NCI-H146 treated with DMSO at 0.1 percent for 48 hours (cell line): Measurements from ENCODE around the gene MINK1.
"Not testable (repeated sequence)": the region's sequence is repeated elsewhere in the genome, so short reads cannot be mapped to it uniquely, and the experiment has no call there.

Source experiments
- DNase-seq: peaks from one replicate; lab custom pipeline; 2025; ENCODE audit not compliant: unreplicated experiment; lab: John Stamatoyannopoulos, UW

Gene MINK1

DNA sequence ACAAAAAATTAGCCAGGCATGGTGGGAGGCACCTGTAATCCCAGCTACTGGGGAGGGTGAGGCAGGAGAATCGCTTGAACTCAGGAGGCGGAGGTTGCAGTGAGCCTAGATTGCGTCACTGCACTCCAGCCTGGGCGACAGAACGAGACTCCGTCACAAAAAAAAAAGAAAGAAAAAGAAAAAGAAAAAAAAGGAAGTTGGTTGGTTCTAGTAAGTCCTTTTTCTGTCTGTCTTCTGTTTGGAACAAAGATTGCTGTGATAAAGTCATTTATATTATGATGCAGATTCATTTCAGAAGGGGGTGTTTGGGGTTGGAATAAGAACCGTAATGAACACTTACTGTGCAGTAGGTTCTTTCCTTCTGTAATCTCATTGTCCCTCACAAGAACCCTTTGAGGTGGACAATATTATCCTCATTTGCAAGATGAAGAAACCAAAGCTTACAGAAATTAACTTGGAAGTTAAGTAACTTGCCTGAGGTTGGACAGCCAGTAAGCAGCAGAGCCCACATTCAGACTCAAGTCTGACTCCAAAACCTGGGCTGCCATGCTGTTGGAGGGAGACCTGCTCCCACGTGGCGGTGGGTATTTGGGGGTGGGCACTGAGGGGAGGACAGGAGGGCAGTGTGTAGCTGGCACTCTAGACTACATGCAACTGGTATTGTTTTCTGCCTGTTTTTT lies 10.3 kb downstream of the MINK1 start:
- DNase-seq: no peak

DNA sequence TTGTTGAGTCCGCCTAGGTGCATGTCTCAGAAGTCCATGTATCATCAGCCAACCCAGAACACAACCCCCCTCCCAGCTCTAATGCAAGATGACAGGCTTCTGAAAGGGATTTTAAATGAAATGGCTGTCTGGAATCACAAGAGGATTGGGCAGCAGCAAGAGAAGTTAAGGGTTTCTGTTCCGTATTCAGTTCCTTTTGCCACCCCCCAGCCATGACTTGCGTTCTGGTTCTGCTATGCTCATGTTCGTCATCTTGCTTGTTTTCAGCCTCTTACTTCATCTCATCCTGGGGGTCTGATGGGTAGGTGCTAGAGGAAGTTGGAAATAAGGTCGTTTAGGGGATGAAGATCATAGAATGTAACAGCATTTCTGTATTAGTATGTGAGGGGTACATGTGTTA lies 12.0 kb downstream of the MINK1 start:
- no peak for DNase-seq

DNA sequence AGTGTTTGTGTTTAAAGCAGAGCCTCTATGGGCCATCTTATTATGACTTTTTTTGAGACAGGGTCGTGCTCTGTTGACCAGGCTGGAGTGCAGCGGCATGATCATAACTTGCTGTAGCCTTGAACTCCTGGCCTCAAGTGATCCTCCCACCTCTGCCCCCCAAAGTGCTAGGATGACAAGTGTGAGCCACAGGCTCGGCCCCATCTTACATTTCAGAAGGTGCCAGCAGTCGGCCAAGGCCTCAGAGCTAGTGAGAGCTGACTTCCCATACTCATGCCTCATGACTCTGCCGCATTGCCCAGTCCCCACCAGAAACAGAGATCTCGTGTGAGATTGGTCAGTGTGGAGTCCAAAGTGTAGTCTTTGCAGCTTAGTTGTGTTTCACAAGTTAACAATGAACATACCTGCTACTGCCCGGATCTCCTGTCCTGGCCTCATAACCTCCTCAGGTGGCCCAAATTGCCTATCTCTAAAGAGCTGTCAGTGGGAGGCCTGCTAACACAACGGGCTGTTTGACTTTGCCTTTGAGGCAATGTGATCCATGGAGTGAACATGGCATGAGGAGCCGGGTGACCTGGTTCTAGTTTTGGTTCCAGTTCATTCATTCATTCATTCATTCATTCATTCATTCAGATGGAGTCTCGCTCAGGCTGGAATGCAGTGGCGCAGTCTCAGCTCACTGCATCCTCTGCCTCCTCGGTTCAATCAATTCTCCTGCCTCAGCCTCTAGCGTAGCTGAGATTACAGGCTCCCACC lies 13.7 kb downstream of the MINK1 start:
- DNase-seq: no peak

DNA sequence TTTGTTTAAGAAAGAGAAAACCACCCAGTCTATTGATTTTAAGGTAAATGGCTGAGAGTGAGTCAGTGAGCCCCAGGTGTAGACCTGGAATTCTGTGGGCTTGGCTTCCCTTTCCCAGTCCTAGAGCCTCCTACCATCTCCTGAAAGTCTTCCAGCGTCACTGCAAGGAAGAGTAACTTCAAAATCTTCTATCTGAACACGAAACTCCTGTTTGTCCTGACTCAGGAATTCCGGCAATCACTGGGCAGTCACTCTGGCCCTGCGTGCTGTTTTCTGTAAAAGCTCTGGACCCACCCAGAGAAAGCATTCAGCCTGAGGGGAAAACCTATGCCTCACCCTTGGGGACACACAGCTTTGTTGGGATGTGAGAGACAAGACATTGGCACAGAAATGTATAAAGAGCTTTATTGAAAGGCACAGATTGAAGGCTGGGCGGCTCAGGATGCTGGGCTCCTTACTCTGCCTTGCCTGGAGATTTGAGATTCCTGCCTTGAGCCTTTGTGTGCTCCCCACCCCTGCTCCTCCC lies 15.9 kb downstream of the MINK1 start:
- no peak for DNase-seq

DNA sequence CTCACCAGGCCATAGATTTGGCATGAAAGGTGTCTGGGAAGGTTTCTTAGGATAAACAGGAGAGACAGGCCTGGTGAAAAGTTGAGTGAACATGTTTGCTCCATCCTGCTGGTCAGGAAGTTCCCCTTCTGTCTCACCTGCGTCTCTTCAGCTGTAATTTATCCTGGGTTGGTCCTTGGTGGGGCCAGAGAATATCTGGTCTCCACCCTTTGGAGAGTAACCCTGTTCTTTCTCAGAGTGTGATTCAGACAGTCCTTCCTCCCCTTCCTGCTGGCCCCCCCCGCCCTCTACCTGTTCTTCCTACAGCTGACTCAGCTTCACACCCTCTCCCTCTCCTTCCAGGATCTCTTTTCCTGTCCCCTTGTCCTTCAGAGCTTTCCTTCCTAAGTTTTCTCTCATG lies 17.1 kb downstream of the MINK1 start:
- DNase-seq: no peak

DNA sequence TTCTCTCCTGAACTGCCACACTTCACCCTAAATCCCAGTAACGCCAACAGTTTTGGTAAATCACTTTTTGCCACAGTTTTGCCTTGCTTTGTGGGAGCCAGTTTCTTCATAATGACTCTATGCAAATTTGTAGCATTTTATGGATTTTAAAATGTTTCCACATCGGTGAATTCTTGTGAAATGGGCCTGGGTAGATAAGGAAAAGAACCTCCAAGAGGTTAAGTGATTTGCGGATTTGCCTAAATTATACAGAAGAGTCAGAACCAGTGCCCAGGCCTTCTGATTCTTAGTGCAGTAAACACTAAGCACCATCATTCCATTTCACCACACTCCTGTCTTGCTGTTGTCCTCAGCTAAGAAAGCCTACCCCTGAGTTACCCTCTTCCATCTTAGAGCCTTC lies 17.9 kb downstream of the MINK1 start:
- DNase-seq: no peak

DNA sequence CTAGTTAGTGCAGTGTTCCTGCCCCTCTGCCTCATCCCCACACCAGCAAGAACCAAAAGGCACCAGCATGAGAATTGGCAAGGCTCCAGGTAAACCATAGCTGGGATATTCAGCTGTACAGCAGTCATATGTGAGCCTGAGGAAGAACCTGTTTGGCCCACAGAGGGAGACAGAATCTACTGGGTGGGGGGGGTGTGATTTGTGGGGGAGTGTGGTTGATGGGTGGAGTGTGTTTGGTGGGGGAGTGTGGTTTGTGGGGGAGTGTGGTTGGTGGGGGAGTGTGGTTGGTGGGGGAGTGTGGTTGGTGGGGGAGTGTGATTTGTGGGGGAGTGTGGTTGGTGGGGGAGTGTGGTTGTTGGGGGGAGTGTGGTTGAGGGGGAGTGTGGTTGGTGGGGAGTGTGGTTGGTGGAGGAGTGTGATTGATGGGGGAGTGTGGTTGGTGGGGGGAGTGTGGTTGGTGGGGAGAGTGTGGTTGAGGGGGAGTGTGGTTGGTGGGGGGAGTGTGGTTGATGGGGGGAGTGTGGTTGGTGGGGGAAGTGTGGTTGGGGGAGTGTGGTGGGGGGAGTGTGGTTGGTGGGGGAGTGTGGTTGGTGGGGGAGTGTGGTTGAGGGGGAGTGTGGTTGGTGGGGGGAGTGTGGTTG lies 19.5 kb downstream of the MINK1 start:
- no peak for DNase-seq

DNA sequence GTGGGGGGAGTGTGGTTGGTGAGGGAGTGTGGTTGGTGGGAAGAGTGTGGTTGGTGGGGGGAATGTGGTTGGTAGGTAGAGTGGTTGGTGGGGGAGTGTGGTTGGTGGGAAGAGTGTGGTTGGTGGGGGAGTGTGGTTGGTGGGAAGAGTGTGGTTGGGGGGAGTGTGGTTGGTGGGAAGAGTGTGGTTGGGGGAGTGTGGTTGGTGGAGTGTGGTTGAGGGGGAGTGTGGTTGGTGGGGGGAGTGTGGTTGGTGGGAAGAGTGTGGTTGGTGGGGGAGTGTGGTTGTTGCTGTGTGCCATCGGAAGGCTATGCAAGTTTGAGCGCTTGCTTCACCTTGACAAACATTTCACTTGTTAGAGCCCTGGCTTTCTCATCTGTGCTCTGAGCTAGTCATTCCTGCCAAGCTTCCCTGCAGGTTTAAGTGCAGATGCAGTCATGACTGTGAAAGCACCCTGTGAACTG lies 20.1 kb downstream of the MINK1 start:
- no peak for DNase-seq

DNA sequence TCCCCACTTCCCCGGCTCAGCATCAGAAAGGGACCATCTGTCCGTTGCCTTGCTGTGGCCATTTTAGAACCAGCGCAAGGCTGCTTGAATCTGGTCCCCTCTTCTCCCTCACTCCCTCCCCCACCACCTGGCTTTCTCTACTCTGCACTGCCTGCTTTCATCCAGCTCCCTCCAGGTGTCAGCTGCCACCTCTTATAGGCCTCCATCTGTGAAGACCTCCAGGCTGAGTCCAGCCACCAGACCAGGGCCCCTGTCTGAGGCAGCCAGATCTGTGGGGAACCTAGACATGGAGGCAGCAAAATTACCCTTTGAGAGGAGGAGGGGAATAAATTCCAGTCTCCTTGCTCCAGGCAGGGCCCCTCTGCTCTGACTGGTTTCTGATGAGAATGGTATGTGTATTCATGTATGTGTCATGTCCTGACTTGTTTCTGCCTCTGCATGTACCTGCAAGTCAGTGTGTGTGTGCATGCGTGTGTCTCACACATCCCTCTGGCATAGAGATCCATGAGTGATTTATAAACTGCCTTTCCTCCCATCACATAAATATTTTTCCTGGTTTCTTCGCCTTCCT lies 21.1 kb downstream of the MINK1 start:
- no peak for DNase-seq

DNA sequence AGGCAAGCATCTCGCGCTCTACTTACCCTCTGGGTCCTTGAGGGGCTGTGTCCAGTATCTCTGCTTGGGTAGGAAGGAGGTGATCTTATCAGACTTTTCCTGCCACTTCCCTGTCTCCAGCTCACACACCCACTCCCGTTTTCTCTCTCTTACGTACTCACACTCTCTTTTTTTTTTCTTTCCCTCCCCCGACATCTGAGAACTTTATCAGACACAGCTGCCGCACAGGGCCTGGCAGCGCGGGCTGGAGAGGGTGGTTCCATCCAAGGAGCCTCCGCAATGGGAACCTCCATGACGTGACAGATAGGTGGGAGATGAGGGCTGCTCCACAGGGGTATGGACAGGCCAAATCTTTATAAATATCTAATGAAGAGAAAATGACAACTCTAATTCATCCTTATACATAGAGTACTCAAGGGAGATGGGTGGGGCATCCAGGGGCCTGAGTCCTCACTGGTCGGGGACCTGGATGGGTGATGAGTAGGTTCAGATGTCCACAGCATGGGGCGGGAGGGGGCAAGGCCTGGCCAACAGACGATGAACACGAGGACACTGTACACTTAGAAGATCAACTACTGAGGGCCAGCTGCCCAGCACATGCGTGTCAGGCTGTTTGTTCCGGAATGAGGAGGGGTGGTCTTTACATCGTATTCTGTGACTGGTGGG lies 23.3 kb downstream of the MINK1 start:
- no peak for DNase-seq

DNA sequence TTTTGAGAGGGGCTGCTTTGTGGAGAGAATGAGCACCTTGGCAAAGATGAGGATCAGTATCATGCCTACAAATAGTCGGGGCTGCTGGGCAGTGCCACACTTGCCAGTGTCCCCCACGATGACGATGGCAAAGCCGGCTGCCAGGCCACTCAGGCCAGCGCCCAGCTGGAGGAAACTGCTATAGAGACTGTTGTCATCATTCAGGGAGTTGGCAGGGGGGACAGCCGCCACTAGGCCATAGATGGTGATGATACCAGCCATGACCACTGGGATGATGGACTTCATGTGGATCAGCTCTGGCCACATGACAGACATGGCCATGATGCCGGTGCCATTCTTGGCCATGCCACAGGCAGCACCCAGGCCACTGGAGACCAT lies 23.8 kb downstream of the MINK1 start:
- no peak for DNase-seq

DNA sequence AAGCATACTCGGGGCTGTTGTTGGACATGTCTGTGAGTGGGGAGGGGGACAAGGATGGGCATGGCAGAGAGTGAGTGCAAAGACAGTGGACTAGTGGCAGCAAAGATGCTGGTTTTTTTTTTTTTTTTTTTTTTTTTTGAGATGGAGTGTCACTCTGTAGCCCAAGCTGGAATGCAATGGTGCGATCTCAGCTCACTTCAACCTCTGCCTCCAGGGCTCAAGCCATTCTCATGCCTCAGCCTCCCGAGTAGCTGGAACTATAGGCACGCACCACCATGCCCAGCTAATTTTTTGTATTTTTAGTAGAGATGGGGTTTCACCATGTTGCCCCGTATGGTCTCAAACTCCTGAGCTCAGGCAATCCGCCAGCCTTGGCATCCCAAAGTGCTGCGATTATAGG lies 24.2 kb downstream of the MINK1 start:
- not testable (repeated sequence) for DNase-seq

DNA sequence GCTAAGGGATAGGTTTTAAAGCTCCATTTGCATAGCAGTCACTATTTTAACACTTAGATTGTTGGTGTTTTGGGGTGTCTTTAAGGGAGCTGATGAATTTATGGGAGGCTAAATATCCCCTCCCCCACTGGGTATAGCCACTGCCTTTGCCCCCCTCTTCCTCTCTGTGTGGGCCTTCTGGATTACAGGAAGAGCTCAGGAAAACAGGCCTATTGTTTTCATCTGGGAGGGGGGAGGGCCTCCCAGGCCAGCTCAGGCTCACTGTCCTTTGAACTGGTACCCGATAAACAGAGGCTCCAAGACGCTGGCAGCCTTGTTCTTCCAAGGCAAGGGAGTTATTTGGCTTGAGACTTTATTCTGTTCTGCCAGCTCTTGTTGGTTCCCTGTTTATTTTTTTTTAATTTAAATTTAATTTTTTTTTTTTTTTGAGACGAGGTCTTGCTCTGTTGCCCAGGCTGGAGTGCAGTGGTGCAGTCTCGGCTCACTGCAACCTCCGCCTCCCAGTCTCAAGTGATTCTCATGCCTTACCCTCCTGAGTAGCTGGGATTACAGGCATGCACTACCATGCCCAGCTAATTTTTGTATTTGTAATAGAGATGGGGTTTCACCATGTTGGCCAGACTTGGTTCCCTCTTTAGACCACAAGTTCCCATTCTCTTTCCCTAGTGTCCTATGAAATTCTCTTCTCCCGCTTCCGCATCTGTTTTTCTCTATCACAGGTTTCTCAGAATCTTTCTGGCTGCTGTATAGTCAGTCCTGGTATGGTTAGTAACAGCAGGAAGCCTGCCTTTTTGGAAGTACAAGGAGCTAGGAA lies 25.1 kb downstream of the MINK1 start:
- no peak for DNase-seq

DNA sequence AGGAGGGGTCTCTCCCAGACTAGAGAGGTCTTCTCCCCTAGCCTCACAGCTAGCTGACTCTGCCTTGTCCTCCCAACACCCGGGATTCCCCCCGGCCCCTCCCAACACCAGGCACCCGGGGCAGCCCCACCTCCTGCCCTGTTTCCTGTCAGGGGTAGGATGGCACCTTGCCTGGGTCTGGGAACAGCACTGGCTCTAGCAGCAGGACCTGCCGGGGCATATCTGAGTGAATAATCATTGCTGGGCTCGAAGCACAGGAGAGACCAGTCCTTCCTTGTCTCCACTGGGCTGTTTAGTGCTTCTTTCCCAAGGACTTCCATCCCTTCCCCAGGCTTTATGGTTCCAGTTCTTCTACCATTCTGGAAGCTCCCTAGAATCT lies 25.7 kb downstream of the MINK1 start:
- DNase-seq: no peak

DNA sequence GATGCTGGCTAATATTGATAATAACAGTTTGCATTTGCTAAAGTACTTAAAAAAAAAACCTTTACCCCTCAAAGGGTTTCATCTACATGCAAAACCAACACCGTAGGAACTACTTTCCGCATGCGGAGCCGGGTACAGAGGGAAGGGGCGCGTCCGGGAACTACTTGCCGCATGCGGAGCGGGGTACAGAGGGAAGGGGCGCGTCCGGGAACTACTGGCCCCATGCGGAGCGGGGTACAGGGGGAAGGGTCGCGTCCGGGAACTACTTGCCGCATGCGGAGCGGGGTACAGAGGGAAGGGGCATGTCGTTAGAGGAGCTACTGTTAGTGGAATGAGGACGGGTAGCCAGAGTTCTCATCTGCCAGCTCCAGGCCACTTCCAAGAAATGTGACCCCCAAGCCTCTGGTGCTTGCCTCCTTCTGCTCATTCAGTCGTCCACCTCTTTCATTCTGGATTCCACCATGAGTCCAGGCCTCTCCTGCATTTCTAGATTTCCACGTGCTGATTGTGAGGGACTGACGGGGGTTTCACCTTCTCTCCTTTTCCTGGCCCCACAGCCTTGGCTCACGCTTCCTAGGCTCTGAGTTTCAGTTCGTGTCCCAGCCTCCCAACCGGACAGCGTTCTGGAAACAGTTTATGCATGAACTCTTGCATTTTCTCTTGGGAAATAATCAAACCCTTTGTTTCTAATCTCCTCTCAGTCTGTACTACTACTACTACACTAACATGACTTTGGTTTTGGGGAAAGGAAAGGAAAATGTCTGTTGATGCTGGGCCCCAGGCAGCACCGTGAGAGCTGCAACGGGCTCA lies 26.9 kb downstream of the MINK1 start:
- no peak for DNase-seq

DNA sequence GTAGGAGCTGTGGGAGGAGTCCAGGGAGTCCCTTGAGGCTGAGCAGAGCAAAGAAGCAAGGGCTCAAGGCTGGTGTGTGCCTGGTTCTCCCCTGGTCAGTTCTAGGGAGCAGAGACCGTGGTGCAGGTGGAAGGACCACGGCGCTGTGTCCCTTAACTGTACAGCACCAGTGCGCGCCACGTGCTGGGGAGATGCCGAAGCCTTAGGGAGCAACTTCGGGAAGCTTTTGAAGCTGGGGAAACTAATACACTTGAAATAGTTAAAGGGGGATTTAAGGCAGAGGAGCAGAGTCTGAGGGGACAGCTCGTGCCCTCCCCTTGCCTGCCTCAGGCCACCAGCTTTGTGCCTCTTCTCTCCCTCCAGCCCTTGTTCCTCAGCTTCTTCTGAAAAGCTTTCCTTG lies 27.5 kb downstream of the MINK1 start:
- DNase-seq: no peak

DNA sequence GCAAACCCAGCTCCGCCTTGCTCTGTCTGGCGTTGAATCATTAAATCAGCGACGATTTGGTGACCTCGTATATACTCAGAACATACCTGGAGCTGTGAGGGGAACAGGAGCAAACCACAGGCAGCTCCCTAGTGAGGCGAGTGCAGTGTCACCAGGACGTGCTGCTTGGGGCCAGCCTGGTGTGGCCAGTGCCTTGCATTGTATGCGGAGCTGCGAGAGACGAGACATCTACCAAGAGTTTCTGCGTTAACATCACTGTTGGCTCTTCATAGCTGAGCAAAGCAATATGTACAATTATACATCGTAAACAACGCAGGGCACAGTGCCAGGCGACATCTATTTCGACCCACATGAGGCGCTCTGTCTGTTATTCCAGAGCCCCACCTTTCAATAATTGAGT lies 27.9 kb downstream of the MINK1 start:
- no peak for DNase-seq

DNA sequence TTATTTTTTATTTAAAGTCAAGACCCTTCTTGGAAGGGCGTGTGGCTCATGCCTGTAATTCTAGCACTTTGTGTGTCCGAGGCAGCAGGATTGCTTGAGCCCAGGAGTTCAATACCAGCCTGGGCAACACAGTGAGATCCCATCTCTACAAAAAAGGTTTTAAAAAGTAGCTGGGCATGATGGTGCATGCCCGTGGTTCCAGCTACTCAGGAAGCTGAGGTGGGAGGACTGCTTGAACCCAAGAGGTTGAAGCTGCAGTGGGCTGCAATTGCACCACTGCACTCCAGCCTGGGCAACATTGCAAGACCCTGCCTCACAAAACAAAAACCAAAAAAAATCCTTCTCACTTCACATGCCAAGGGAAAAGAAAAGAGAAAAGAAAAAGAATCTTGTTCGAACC lies 29.6 kb downstream of the MINK1 start:
- no peak for DNase-seq

DNA sequence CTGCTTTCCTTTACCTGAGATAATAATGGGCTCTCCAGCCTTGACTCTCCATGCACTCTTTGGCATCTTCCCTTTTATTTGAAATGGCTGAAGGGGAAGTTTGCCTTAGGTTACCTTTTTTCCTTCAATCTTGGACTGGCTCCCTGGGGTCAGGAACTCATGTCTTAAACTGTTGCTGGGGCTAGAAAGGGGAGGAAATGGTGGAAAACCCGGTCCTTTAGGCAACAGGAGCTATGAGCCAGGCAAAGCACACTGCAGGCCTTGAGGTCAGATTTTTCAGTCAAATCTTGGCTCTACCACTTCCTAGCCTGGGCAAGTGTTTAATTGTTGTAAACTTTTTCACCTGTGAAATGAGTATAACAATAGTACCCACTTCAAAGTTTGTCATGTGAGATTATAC lies 30.2 kb downstream of the MINK1 start:
- no peak for DNase-seq

DNA sequence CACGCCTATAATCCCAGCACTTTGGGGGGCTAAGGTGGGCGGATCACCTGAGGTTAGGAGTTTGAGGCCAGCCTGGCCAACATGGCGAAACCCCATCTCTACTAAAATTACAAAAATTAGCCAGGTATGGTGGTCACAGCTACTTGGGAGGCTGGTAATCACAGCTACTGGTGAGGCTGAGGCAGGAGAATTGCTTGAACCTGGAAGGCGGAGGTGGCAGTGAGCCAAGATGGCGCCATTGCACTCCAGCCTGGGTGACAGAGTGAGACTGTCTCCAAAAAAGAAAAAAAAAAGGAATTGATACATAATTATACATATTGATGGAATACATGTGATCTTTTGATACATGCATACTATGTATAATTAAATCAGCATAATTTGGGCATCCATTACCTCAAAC lies 34.4 kb downstream of the MINK1 start:
- not testable (repeated sequence) for DNase-seq
